WTC11 (cell line): Measurements from ENCODE around the gene SLC8A3. TPM values are rescaled to one million over a fixed set of nuclear protein-coding genes. Genes with fewer than 3 reads are reported as not detected.

Source experiments
- ATAC-seq: fragments of 200-7000 bp; cut with Tn5 transposase; 2 replicates; pipeline ENCODE4 v1.10.0; 2021; ENCODE audit warnings: mild to moderate bottlenecking, moderate library complexity
- CTCF ChIA-PET: fragments of 300-600 bp; sonication (Branson Sonifier 250); formaldehyde crosslinking; loops from one replicate; lab custom pipeline; 2021; ENCODE audit warnings: antibody characterized with exemption; lab: Charles Lee
- POLR2A ChIA-PET: fragments of 350-600 bp; sonication (Branson Sonifier 250); formaldehyde crosslinking; loops from one replicate; lab custom pipeline; 2021; ENCODE audit warnings: antibody characterized with exemption; lab: Charles Lee
- DNase-seq: peaks from one replicate; pipeline ENCODE4 v3.0.0; 2021; ENCODE audit warnings: low spot score
- H3K27ac Mint-ChIP-seq: 2 replicates; pipeline ENCODE4 v1.8.0; 2021; ENCODE audit warnings: mixed read lengths
- H3K27me3 Mint-ChIP-seq: 2 replicates; pipeline ENCODE4 v1.8.0; 2021; ENCODE audit warnings: low read depth, mild to moderate bottlenecking, moderate library complexity, mixed read lengths
- H3K36me3 Mint-ChIP-seq: 2 replicates; pipeline ENCODE4 v1.8.0; 2021; ENCODE audit warnings: mixed read lengths
- H3K4me1 Mint-ChIP-seq: 2 replicates; pipeline ENCODE4 v1.8.0; 2022; ENCODE audit warnings: mixed read lengths
- H3K4me3 Mint-ChIP-seq: 2 replicates; pipeline ENCODE4 v1.8.0; 2021; ENCODE audit warnings: mild to moderate bottlenecking, moderate library complexity, mixed read lengths
- H3K9me3 Mint-ChIP-seq: 2 replicates; pipeline ENCODE4 v1.8.0; 2021; ENCODE audit warnings: mixed read lengths
- ELF4 ChIP-seq: sonication (generic); formaldehyde crosslinking; IDR thresholded peaks from 2 replicates; pipeline ENCODE4 v1.8.1; 2022; ENCODE audit warnings: low read depth, mild to moderate bottlenecking, moderate library complexity, missing genetic modification reagents
- MXD4 ChIP-seq: fragments of 250-450 bp; sonication (Bioruptor Pico); IDR thresholded peaks from 2 replicates; pipeline ENCODE4 v1.8.0; 2021; ENCODE audit warnings: mild to moderate bottlenecking, moderate library complexity, borderline replicate concordance
- NR2C2 ChIP-seq: sonication (generic); formaldehyde crosslinking; IDR thresholded peaks from 2 replicates; pipeline ENCODE4 v1.8.0; 2022; ENCODE audit warnings: mild to moderate bottlenecking, missing genetic modification reagents
- PRRX2 ChIP-seq: fragments of 250-450 bp; sonication (Bioruptor Pico); IDR thresholded peaks from 2 replicates; pipeline ENCODE4 v1.8.0; 2021; ENCODE audit warnings: mild to moderate bottlenecking
- SOX15 ChIP-seq: fragments of 250-450 bp; sonication (Bioruptor Pico); IDR thresholded peaks from 2 replicates; pipeline ENCODE4 v1.9.0; 2021; ENCODE audit warnings: mild to moderate bottlenecking
- TCF7 ChIP-seq: sonication (generic); formaldehyde crosslinking; IDR thresholded peaks from 2 replicates; pipeline ENCODE4 v1.8.0; 2022; ENCODE audit warnings: mild to moderate bottlenecking, low read depth, missing genetic modification reagents, moderate library complexity
- ZNF263 ChIP-seq: sonication (generic); formaldehyde crosslinking; IDR thresholded peaks from 2 replicates; pipeline ENCODE4 v1.8.1; 2022; ENCODE audit warnings: low read depth, mild to moderate bottlenecking, moderate library complexity, missing genetic modification reagents
- ZNF396 ChIP-seq: fragments of 250-450 bp; sonication (Bioruptor Pico); IDR thresholded peaks from 2 replicates; pipeline ENCODE4 v1.8.0; 2021; ENCODE audit warnings: mild to moderate bottlenecking, moderate library complexity, borderline replicate concordance
- total RNA-seq: library from RNA; stranded (reverse); gene quantifications from 3 replicates; pipeline ENCODE4 v1.2.3, GENCODE V29; 2021
- TF ChIP-seq, protein P1 (sequence below): sonication (generic); formaldehyde crosslinking; IDR thresholded peaks from 2 replicates; pipeline ENCODE4 v1.8.0; 2022; ENCODE audit warnings: missing genetic modification reagents
- TF ChIP-seq, protein P2 (sequence below): fragments of 200-600 bp; IDR thresholded peaks from 2 replicates; pipeline ENCODE4 v1.8.0; 2022; ENCODE audit warnings: antibody characterized with exemption
- TF ChIP-seq, protein P3 (sequence below): sonication (generic); formaldehyde crosslinking; IDR thresholded peaks from 2 replicates; pipeline ENCODE4 v1.8.1; 2022; ENCODE audit warnings: missing genetic modification reagents, borderline replicate concordance
- TF ChIP-seq, protein P4 (sequence below): sonication (generic); formaldehyde crosslinking; IDR thresholded peaks from 2 replicates; pipeline ENCODE4 v1.8.1; 2022; ENCODE audit warnings: mild to moderate bottlenecking, missing genetic modification reagents, moderate library complexity, borderline replicate concordance
- TF ChIP-seq, protein P5 (sequence below): sonication (generic); formaldehyde crosslinking; IDR thresholded peaks from 2 replicates; pipeline ENCODE4 v1.8.0; 2022; ENCODE audit warnings: mild to moderate bottlenecking, missing genetic modification reagents

SLC8A3 gene
- total RNA-seq, 1 experiment from 2014 or later, result 0.63 TPM

DNA sequence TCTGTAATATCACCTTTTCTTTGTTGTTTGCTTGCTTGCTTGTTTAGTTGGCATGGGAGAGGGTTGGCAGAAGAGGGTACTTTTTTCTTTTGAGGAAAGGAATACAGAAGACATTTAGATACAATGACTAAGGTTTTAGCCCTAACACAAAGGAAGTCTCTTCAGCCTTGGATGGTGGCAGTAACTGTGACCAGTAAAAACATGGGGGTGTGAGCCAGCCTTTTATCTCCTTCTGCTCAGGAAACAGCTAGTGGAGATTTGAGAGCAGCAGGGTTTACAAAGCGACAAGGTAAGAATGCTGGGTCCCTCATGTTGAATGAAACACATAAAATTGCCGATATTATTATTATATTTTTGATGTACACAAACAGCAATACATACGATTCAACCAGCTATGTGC lies 40.4 kb downstream of the SLC8A3 start (continued):
- TF ChIP-seq, protein P1, sequence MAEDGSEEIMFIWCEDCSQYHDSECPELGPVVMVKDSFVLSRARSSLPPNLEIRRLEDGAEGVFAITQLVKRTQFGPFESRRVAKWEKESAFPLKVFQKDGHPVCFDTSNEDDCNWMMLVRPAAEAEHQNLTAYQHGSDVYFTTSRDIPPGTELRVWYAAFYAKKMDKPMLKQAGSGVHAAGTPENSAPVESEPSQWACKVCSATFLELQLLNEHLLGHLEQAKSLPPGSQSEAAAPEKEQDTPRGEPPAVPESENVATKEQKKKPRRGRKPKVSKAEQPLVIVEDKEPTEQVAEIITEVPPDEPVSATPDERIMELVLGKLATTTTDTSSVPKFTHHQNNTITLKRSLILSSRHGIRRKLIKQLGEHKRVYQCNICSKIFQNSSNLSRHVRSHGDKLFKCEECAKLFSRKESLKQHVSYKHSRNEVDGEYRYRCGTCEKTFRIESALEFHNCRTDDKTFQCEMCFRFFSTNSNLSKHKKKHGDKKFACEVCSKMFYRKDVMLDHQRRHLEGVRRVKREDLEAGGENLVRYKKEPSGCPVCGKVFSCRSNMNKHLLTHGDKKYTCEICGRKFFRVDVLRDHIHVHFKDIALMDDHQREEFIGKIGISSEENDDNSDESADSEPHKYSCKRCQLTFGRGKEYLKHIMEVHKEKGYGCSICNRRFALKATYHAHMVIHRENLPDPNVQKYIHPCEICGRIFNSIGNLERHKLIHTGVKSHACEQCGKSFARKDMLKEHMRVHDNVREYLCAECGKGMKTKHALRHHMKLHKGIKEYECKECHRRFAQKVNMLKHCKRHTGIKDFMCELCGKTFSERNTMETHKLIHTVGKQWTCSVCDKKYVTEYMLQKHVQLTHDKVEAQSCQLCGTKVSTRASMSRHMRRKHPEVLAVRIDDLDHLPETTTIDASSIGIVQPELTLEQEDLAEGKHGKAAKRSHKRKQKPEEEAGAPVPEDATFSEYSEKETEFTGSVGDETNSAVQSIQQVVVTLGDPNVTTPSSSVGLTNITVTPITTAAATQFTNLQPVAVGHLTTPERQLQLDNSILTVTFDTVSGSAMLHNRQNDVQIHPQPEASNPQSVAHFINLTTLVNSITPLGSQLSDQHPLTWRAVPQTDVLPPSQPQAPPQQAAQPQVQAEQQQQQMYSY (CRISPR knock-in tag), result no peak
- TF ChIP-seq MXD4 (CRISPR knock-in tag) (no peak), TCF7 (CRISPR knock-in tag) (no peak)
- TF ChIP-seq, protein P2, sequence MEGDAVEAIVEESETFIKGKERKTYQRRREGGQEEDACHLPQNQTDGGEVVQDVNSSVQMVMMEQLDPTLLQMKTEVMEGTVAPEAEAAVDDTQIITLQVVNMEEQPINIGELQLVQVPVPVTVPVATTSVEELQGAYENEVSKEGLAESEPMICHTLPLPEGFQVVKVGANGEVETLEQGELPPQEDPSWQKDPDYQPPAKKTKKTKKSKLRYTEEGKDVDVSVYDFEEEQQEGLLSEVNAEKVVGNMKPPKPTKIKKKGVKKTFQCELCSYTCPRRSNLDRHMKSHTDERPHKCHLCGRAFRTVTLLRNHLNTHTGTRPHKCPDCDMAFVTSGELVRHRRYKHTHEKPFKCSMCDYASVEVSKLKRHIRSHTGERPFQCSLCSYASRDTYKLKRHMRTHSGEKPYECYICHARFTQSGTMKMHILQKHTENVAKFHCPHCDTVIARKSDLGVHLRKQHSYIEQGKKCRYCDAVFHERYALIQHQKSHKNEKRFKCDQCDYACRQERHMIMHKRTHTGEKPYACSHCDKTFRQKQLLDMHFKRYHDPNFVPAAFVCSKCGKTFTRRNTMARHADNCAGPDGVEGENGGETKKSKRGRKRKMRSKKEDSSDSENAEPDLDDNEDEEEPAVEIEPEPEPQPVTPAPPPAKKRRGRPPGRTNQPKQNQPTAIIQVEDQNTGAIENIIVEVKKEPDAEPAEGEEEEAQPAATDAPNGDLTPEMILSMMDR, result no peak
- TF ChIP-seq, protein P3, sequence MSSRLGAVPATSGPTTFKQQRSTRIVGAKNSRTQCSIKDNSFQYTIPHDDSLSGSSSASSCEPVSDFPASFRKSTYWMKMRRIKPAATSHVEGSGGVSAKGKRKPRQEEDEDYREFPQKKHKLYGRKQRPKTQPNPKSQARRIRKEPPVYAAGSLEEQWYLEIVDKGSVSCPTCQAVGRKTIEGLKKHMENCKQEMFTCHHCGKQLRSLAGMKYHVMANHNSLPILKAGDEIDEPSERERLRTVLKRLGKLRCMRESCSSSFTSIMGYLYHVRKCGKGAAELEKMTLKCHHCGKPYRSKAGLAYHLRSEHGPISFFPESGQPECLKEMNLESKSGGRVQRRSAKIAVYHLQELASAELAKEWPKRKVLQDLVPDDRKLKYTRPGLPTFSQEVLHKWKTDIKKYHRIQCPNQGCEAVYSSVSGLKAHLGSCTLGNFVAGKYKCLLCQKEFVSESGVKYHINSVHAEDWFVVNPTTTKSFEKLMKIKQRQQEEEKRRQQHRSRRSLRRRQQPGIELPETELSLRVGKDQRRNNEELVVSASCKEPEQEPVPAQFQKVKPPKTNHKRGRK, result no peak
- TF ChIP-seq, protein P4, sequence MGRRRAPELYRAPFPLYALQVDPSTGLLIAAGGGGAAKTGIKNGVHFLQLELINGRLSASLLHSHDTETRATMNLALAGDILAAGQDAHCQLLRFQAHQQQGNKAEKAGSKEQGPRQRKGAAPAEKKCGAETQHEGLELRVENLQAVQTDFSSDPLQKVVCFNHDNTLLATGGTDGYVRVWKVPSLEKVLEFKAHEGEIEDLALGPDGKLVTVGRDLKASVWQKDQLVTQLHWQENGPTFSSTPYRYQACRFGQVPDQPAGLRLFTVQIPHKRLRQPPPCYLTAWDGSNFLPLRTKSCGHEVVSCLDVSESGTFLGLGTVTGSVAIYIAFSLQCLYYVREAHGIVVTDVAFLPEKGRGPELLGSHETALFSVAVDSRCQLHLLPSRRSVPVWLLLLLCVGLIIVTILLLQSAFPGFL (CRISPR knock-in tag), result no peak

DNA sequence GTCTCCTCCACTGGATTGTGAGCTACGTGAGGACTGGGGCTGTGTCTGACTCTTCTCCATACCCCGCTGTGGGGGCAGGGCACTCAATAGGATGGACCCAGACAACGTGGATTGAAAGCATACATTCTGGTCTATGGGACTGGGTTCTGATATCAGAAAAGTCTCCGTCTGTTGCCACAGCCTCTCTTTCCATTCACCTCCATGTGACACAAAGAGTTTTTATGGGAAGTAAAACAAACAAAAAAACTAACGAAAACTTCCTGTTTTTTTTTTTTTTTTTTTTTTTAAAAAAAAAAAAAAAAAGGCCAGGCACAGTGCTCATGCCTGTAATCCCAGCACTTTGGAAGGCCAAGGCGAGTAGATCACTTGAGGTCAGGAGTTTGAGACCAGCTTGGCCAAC lies 44.7 kb downstream of the SLC8A3 start:
- Mint-ChIP-seq H3K27ac (no peak overlapping the region), H3K27me3 (no peaks in the 10 kb centered on the region), H3K36me3 (no peaks in the 10 kb centered on the region), H3K4me3 (no peak overlapping the region)
- no peak for ATAC-seq
- TF ChIP-seq SOX15, result no peak
- no peak for TF ChIP-seq ZNF263
- no peak for TF ChIP-seq ZNF396 (CRISPR knock-in tag)
- no peak for TF ChIP-seq NR2C2 (CRISPR knock-in tag)
- TF ChIP-seq, protein P2, result no peak
- TF ChIP-seq ELF4 (CRISPR knock-in tag), result no peak
- TF ChIP-seq PRRX2 (CRISPR knock-in tag), result no peak
- TF ChIP-seq, protein P5, sequence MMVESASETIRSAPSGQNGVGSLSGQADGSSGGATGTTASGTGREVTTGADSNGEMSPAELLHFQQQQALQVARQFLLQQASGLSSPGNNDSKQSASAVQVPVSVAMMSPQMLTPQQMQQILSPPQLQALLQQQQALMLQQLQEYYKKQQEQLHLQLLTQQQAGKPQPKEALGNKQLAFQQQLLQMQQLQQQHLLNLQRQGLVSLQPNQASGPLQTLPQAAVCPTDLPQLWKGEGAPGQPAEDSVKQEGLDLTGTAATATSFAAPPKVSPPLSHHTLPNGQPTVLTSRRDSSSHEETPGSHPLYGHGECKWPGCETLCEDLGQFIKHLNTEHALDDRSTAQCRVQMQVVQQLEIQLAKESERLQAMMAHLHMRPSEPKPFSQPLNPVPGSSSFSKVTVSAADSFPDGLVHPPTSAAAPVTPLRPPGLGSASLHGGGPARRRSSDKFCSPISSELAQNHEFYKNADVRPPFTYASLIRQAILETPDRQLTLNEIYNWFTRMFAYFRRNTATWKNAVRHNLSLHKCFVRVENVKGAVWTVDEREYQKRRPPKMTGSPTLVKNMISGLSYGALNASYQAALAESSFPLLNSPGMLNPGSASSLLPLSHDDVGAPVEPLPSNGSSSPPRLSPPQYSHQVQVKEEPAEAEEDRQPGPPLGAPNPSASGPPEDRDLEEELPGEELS (CRISPR knock-in tag), result no peak
- TF ChIP-seq, all 79 proteins: peak for 0
- DNase-seq, result no peak
- ChIA-PET POLR2A (no interaction called here), CTCF (interaction anchor here (2.9 kb wide), 1 partner anchor 70 kb away, joined by 7 read pairs; no protein-coding TSS in a partner anchor)
- H3K4me1 Mint-ChIP-seq, result peaks cover 8% of the 10 kb centered on the region
- H3K9me3 Mint-ChIP-seq, result no peaks in the 10 kb centered on the region
